NCI-H524 treated with DMSO at 0.1 percent for 48 hours (cell line): Measurements from ENCODE around the gene CHGA.

Experiments used
- DNase-seq: peaks from one replicate; lab custom pipeline; 2025; lab: John Stamatoyannopoulos, UW

CHGA gene

GRCh38 chr14:92944976-92945375 lies 22.0 kb downstream of the CHGA start:
- no peak for DNase-seq

- no peak for DNase-seq
Observed at GRCh38 chr14:92945544-92945943, 22.6 kb downstream of the CHGA start.

GRCh38 chr14:92945959-92946846 lies 23.3 kb downstream of the CHGA start:
- DNase-seq: no peak

- no peak for DNase-seq
Observed at GRCh38 chr14:92946847-92947545, 24.0 kb downstream of the CHGA start.

- no peak for DNase-seq
Observed at GRCh38 chr14:92948647-92949046, 25.7 kb downstream of the CHGA start.

GRCh38 chr14:92949496-92950192 lies 26.7 kb downstream of the CHGA start:
- no peak for DNase-seq

- DNase-seq: no peak
Observed at GRCh38 chr14:92950193-92950540, 27.2 kb downstream of the CHGA start.

- no peak for DNase-seq
Observed at GRCh38 chr14:92950773-92951172, 27.8 kb downstream of the CHGA start.

GRCh38 chr14:92951261-92951660 lies 28.3 kb downstream of the CHGA start:
- no peak for DNase-seq

- DNase-seq: peak; percentile 20
Observed at GRCh38 chr14:92951912-92952471, 29.0 kb downstream of the CHGA start.

GRCh38 chr14:92952481-92953298 lies 29.7 kb downstream of the CHGA start:
- no peak for DNase-seq

- no peak for DNase-seq
Observed at GRCh38 chr14:92953526-92953925, 30.6 kb downstream of the CHGA start.

- no peak for DNase-seq
Observed at GRCh38 chr14:92954933-92955332, 32.0 kb downstream of the CHGA start.

- no peak for DNase-seq
Observed at GRCh38 chr14:92955381-92955780, 32.4 kb downstream of the CHGA start.

GRCh38 chr14:92956961-92957360 lies 34.0 kb downstream of the CHGA start:
- DNase-seq: no peak

GRCh38 chr14:92958373-92959188 lies 35.6 kb downstream of the CHGA start:
- DNase-seq: no peak

GRCh38 chr14:92959189-92959531 lies 36.2 kb downstream of the CHGA start:
- peak; percentile 97 for DNase-seq

- peak; percentile 17 for DNase-seq
Observed at GRCh38 chr14:92959761-92960680, 37.1 kb downstream of the CHGA start.

GRCh38 chr14:92960706-92961566 lies 38.0 kb downstream of the CHGA start:
- no peak for DNase-seq
